OCI-LY3 (cell line): ENCODE data around the gene PID1.

ENCODE experiments used
- H2AFZ ChIP-seq: fragments of 200-600, 300-600 bp; shearing (Covaris generic); 2 replicates; pipeline ENCODE4 v1.6.0; 2014; ENCODE audit warnings: antibody characterized with exemption, low read depth, low read length
- H3K27ac ChIP-seq: fragments of 200-600, 300-600 bp; sonication (generic); 2 replicates; pipeline ENCODE4 v1.5.1; 2014; ENCODE audit warnings: mild to moderate bottlenecking, low read length, moderate library complexity, mixed read lengths
- H3K27me3 ChIP-seq: fragments of 200-600, 300-600 bp; sonication (generic); 2 replicates; pipeline ENCODE4 v1.6.1; 2014; ENCODE audit warnings: low read depth, low read length, mixed read lengths
- H3K36me3 ChIP-seq: fragments of 200-600, 300-600 bp; sonication (generic); replicated peaks from 2 replicates; pipeline ENCODE3; 2014; ENCODE audit warnings: low read depth, low read length, mixed read lengths
- H3K4me1 ChIP-seq: fragments of 300-600, 200-600 bp; sonication (generic); 2 replicates; pipeline ENCODE4 v1.6.1; 2014; ENCODE audit warnings: low read length, mixed read lengths
- H3K4me2 ChIP-seq: fragments of 200-600, 300-600 bp; sonication (generic); 2 replicates; pipeline ENCODE4 v1.6.1; 2014; ENCODE audit warnings: low read length, mixed read lengths
- H3K4me3 ChIP-seq: fragments of 300-600, 200-600 bp; sonication (generic); 2 replicates; pipeline ENCODE4 v1.5.1; 2014; ENCODE audit warnings: antibody characterized with exemption, mild to moderate bottlenecking, low read length, moderate library complexity
- H3K79me2 ChIP-seq: fragments of 300-600, 200-600 bp; shearing (Covaris generic); 2 replicates; pipeline ENCODE4 v1.6.1; 2014; ENCODE audit warnings: mild to moderate bottlenecking, low read length, mixed read lengths
- H3K9ac ChIP-seq: fragments of 300-600, 200-600 bp; shearing (Covaris generic); 2 replicates; pipeline ENCODE4 v1.6.0; 2014; ENCODE audit warnings: mild to moderate bottlenecking, low read length, moderate library complexity
- H3K9me3 ChIP-seq: fragments of 200-600, 300-600 bp; shearing (Covaris generic); 2 replicates; pipeline ENCODE4 v1.6.1; 2014; ENCODE audit warnings: low read length, mixed read lengths; ENCODE audit not compliant: insufficient read depth
- H4K20me1 ChIP-seq: fragments of 200-600, 300-600 bp; sonication (generic); 2 replicates; pipeline ENCODE4 v1.6.1; 2016; ENCODE audit warnings: low read length, mixed read lengths; ENCODE audit not compliant: insufficient read depth
- EZH2phosphoT487 ChIP-seq: fragments of 200-600 bp; shearing (Covaris generic); IDR thresholded peaks from 2 replicates; pipeline ENCODE4 v1.6.1; 2018; ENCODE audit warnings: antibody characterized with exemption, mixed run types, low read depth
- TF ChIP-seq, protein P1 (sequence below): fragments of 200-600, 300-600 bp; sonication (generic); IDR thresholded peaks from 2 replicates; pipeline ENCODE4 v1.5.1; 2014; ENCODE audit warnings: antibody characterized with exemption, low read length, low read depth

PID1 gene

DNA sequence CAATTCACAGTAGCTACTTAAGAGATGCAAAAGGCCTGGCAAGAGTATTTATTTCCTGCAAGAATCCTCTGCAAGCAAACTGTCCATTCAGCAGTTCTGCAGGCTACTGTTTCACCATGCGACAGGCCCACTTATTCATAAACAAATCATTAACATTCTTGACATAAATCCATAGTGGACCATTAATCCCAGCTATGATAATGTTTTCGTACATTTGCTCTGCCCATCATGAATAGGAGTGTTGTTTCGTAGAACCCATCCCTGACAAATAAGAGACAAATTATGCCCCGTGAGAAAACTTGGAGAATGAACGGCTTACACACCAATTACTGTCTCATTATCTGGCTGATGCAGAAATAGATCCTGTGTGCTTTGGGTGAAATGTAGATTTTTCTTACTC is 65.4 kb downstream of the PID1 start:
- Histone ChIP-seq H3K4me1 (peaks cover 5% of the 10 kb centered on the region; the same call in 1 of the 2 replicates), H4K20me1 (no peaks in the 10 kb centered on the region), H3K9me3 (no peaks in the 10 kb centered on the region), H3K36me3 (no peaks in the 10 kb centered on the region), H2AFZ (no peak overlapping the region), H3K4me3 (no peak overlapping the region), H3K27me3 (no peaks in the 10 kb centered on the region), H3K9ac (no peak overlapping the region), H3K27ac (no peak overlapping the region), H3K79me2 (no peaks in the 10 kb centered on the region), H3K4me2 (no peak overlapping the region)
- TF ChIP-seq EZH2phosphoT487, result no peak
- TF ChIP-seq, protein P1, sequence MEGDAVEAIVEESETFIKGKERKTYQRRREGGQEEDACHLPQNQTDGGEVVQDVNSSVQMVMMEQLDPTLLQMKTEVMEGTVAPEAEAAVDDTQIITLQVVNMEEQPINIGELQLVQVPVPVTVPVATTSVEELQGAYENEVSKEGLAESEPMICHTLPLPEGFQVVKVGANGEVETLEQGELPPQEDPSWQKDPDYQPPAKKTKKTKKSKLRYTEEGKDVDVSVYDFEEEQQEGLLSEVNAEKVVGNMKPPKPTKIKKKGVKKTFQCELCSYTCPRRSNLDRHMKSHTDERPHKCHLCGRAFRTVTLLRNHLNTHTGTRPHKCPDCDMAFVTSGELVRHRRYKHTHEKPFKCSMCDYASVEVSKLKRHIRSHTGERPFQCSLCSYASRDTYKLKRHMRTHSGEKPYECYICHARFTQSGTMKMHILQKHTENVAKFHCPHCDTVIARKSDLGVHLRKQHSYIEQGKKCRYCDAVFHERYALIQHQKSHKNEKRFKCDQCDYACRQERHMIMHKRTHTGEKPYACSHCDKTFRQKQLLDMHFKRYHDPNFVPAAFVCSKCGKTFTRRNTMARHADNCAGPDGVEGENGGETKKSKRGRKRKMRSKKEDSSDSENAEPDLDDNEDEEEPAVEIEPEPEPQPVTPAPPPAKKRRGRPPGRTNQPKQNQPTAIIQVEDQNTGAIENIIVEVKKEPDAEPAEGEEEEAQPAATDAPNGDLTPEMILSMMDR, result no peak

DNA sequence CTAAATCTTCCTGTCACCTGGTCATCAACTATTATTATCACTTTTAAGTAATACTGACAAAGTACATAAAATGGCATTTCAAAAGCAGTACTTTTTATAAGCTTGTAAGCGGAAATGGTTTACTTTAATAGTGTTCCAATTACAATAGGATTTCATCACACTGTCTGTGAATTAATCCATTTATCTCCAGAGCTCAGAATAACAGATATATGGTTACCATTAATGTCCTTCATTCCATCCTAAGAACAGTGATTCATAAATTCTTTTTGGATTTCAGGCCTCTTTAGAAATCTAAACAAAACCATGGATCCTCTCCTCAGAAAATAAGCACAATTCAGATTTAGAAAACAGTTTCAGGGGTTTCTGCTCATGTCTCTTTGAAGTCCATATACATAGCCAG is 68.4 kb downstream of the PID1 start:
- peaks cover 5% of the 10 kb centered on the region; the same call in 1 of the 2 replicates for H3K4me1 ChIP-seq
- no peak overlapping the region for H3K4me2 ChIP-seq
- H3K4me3 ChIP-seq, result no peak overlapping the region
- TF ChIP-seq, protein P1, result no peak
- no peak for TF ChIP-seq EZH2phosphoT487
- H3K36me3 ChIP-seq, result no peaks in the 10 kb centered on the region
- H3K9me3 ChIP-seq, result no peaks in the 10 kb centered on the region
- H2AFZ ChIP-seq, result no peak overlapping the region
- no peaks in the 10 kb centered on the region for H3K27me3 ChIP-seq
- H3K27ac ChIP-seq, result no peak overlapping the region
- no peaks in the 10 kb centered on the region for H3K79me2 ChIP-seq
- no peaks in the 10 kb centered on the region for H4K20me1 ChIP-seq
- no peak overlapping the region for H3K9ac ChIP-seq

DNA sequence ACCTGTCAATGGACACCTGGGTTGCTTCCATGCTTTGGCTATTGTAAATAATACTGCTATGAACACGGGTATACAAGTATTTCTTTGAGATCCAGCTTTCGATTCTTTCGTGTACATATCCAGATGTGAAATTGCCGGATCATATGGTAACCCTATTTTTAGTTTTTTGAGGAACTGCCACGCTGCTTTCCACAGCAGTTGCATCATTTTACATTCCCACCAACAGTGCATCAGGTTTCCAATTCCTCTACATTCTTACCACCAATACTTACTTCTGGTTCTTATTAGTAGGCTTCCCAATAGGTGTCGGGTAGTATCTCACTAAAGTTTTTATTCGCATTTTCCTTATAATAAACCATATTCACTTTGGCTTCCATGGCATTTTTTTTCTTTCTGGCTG is 69.6 kb downstream of the PID1 start:
- no peaks in the 10 kb centered on the region for H3K4me1 ChIP-seq
- H3K27me3 ChIP-seq, result no peaks in the 10 kb centered on the region
- H3K9ac ChIP-seq, result no peak overlapping the region
- no peaks in the 10 kb centered on the region for H3K36me3 ChIP-seq
- TF ChIP-seq, protein P1, result no peak
- TF ChIP-seq EZH2phosphoT487, result no peak
- H3K79me2 ChIP-seq, result no peaks in the 10 kb centered on the region
- H2AFZ ChIP-seq, result no peak overlapping the region
- no peaks in the 10 kb centered on the region for H4K20me1 ChIP-seq
- H3K4me3 ChIP-seq, result no peak overlapping the region
- H3K9me3 ChIP-seq, result no peaks in the 10 kb centered on the region
- H3K27ac ChIP-seq, result no peak overlapping the region
- H3K4me2 ChIP-seq, result no peak overlapping the region

DNA sequence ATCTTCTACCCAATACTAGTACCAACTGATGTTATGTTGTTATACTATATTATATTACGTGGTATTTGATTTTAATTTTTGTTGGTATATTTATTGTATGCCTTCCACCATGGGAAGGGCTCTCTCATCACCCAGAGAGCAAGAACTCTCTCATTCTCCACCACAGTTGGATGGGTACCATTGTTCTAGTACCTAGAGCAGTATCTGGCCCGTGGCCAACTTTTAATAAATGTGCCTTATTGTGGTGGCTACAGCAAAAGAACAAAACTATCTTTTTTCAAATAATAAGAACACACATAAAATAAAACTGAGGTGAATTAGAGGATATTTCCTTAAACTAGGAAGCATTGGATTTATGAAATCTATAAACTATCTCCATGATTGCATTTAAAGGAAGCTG is 71.8 kb downstream of the PID1 start:
- no peak for TF ChIP-seq EZH2phosphoT487
- TF ChIP-seq, protein P1, result no peak
- H4K20me1 ChIP-seq, result no peaks in the 10 kb centered on the region
- H3K4me3 ChIP-seq, result no peak overlapping the region
- H3K9ac ChIP-seq, result no peak overlapping the region
- H3K27me3 ChIP-seq, result no peaks in the 10 kb centered on the region
- H3K4me1 ChIP-seq, result no peaks in the 10 kb centered on the region
- no peak overlapping the region for H3K4me2 ChIP-seq
- no peaks in the 10 kb centered on the region for H3K79me2 ChIP-seq
- H3K27ac ChIP-seq, result no peak overlapping the region
- no peaks in the 10 kb centered on the region for H3K9me3 ChIP-seq
- no peak overlapping the region for H2AFZ ChIP-seq
- H3K36me3 ChIP-seq, result no peaks in the 10 kb centered on the region
